Measurements from ENCODE around the gene TMEM31.
"Not testable (repeated sequence)": the region's sequence is repeated elsewhere in the genome, so short reads cannot be mapped to it uniquely, and the experiment has no call there.

Gene TMEM31

GRCh38 chrX:103726477-103726876 lies 15.8 kb downstream of the TMEM31 start:
- no peak for DNase-seq

GRCh38 chrX:103727115-103727514 lies 16.4 kb downstream of the TMEM31 start:
- no peak for DNase-seq

GRCh38 chrX:103729015-103729414 lies 18.3 kb downstream of the TMEM31 start:
- no peak for DNase-seq

- DNase-seq: no peak
Observed at GRCh38 chrX:103730147-103730795, 19.6 kb downstream of the TMEM31 start.

GRCh38 chrX:103730796-103731493 lies 20.2 kb downstream of the TMEM31 start:
- no peak for DNase-seq

GRCh38 chrX:103733017-103733416 lies 22.3 kb downstream of the TMEM31 start:
- no peak for DNase-seq

GRCh38 chrX:103734125-103734760 lies 23.5 kb downstream of the TMEM31 start:
- no peak for DNase-seq

- DNase-seq: no peak
Observed at GRCh38 chrX:103737696-103738095, 27.0 kb downstream of the TMEM31 start.

- DNase-seq: no peak
Observed at GRCh38 chrX:103739421-103739820, 28.7 kb downstream of the TMEM31 start.

- DNase-seq: no peak
Observed at GRCh38 chrX:103741879-103742278, 31.2 kb downstream of the TMEM31 start.

GRCh38 chrX:103742339-103742738 lies 31.6 kb downstream of the TMEM31 start:
- no peak for DNase-seq

- no peak for DNase-seq
Observed at GRCh38 chrX:103747163-103747562, 36.5 kb downstream of the TMEM31 start.

GRCh38 chrX:103754401-103754800 lies 43.7 kb downstream of the TMEM31 start:
- DNase-seq: no peak

- no peak for DNase-seq
Observed at GRCh38 chrX:103756736-103757135, 46.0 kb downstream of the TMEM31 start.

- no peak for DNase-seq
Observed at GRCh38 chrX:103758555-103758954, 47.8 kb downstream of the TMEM31 start.

GRCh38 chrX:103763541-103763940 lies 52.8 kb downstream of the TMEM31 start:
- DNase-seq: not testable (repeated sequence)
